ENCODE results near the gene CIP2A.

- TF ChIP-seq EZH2 (IDR thresholded peaks at IDR 0.05; ENCODE audit: borderline replicate concordance, low read length) (no peak), CTCF (IDR thresholded peaks at IDR 0.05; ENCODE audit: low read length) (no peak)
Observed at GRCh38 chr3:108501535-108501934, 87.7 kb downstream of the CIP2A start.
